HCT116 (cell line): ENCODE results near the gene KIF5C. TPM values are rescaled to one million over a fixed set of nuclear protein-coding genes. Genes with fewer than 3 reads are reported as not detected.

Source experiments
- ATAC-seq: fragments of 200-7000 bp; cut with Tn5 transposase; 2 replicates; pipeline ENCODE4 v1.9.1; 2020; ENCODE audit warnings: mild to moderate bottlenecking, moderate library complexity
- BruUV-seq: library from RNA; stranded (reverse); fragments of 400-500 nt; replicated peaks from 2 replicates; lab custom pipeline; 2021; lab: Mats Ljungman, UMichigan
- CTCF ChIA-PET: fragments of 300-600 bp; sonication (Branson Sonifier 250); formaldehyde crosslinking; loops from one replicate; lab custom pipeline; 2021; ENCODE audit warnings: antibody characterized with exemption; lab: Charles Lee
- POLR2A ChIA-PET: fragments of 300-600, 350-600 bp; sonication (Branson Sonifier 250); formaldehyde crosslinking; loops from one replicate; lab custom pipeline; 2021; ENCODE audit warnings: antibody characterized with exemption; lab: Charles Lee
- RAD21 ChIA-PET, 2 experiments: fragments of 300-600 bp; sonication (Branson Sonifier 250); formaldehyde crosslinking; loops; one replicate each; lab custom pipeline; 2023; ENCODE audit warnings: low total read pairs in 2 of 2; ENCODE audit not compliant: uncharacterized antibody in 2 of 2, unreplicated experiment in 2 of 2, low non-redundant PET in 1 of 2; lab: Charles Lee
- DNase-seq: peaks from one replicate; pipeline ENCODE4 v3.0.0-alpha.2; 2010; ENCODE audit warnings: low read depth, low spot score
- H2AFZ ChIP-seq: fragments of 200-600 bp; shearing (Covaris generic), sonication (generic); 2 replicates; pipeline ENCODE4 v1.6.1; 2017; ENCODE audit warnings: low read depth, mixed run types, mixed read lengths, antibody characterized with exemption, low read length; ENCODE audit not compliant: poor library complexity, severe bottlenecking
- H3K27ac ChIP-seq: 2 replicates; pipeline ENCODE4 v1.5.1; 2012; ENCODE audit warnings: low read depth, low read length
- H3K27me3 ChIP-seq: fragments of 200-600 bp; sonication (generic); 2 replicates; pipeline ENCODE4 v1.6.1; 2016; ENCODE audit warnings: mixed run types, low read length, mixed read lengths; ENCODE audit not compliant: insufficient read depth
- H3K36me3 ChIP-seq, 2 experiments: fragments of 200-500 bp in 1 of 2; fragments of 200-600 bp in 1 of 2; sonication (Bioruptor generic) in 1 of 2; sonication (generic) in 1 of 2; 2 replicates each; pipeline versions ENCODE4 v1.5.1 to v1.6.1; 2014 to 2016; ENCODE audit warnings: low read length in 2 of 2, inconsistent platforms in 1 of 2, mixed read lengths in 1 of 2, mixed run types in 1 of 2; ENCODE audit not compliant: insufficient read depth in 2 of 2, control insufficient read depth in 1 of 2
- H3K4me1 ChIP-seq, 2 experiments: fragments of 200-600 bp in 1 of 2; sonication (generic) in 1 of 2; 2 replicates each; pipeline versions ENCODE4 v1.5.1 to v1.6.1; 2012 to 2017; ENCODE audit warnings: low read length in 2 of 2, inconsistent platforms in 1 of 2, mild to moderate bottlenecking in 1 of 2, mixed read lengths in 1 of 2, mixed run types in 1 of 2, moderate library complexity in 1 of 2; ENCODE audit not compliant: insufficient read depth in 2 of 2, control insufficient read depth in 1 of 2
- H3K4me2 ChIP-seq: fragments of 200-600 bp; sonication (generic); 2 replicates; pipeline ENCODE4 v1.6.1; 2017; ENCODE audit warnings: mixed run types, low read length, mixed read lengths
- H3K4me3 ChIP-seq, 2 experiments: fragments of 200-600 bp in 1 of 2; sonication (generic) in 1 of 2; replicated peaks in 1 of 2; 2 replicates each; pipeline ENCODE4 v1.5.1; 2011 to 2016; ENCODE audit warnings: low read length in 2 of 2, control low read depth in 1 of 2, low read depth in 1 of 2, mild to moderate bottlenecking in 1 of 2, mixed read lengths in 1 of 2, mixed run types in 1 of 2
- H3K79me2 ChIP-seq: fragments of 200-600 bp; sonication (generic); 2 replicates; pipeline ENCODE4 v1.6.1; 2017; ENCODE audit warnings: mild to moderate bottlenecking, mixed run types, low read length, moderate library complexity, mixed read lengths; ENCODE audit not compliant: insufficient read depth
- H3K9ac ChIP-seq: fragments of 200-600 bp; sonication (generic); 2 replicates; pipeline ENCODE4 v1.6.1; 2016; ENCODE audit warnings: low read length, mixed read lengths
- H3K9me2 ChIP-seq: fragments of 200-600 bp; sonication (generic), shearing (Covaris generic); 2 replicates; pipeline ENCODE4 v1.6.1; 2017; ENCODE audit warnings: mixed run types, mild to moderate bottlenecking, moderate library complexity; ENCODE audit not compliant: insufficient read depth
- H3K9me3 ChIP-seq, 2 experiments: fragments of 200-500 bp in 1 of 2; fragments of 200-600 bp in 1 of 2; sonication (Bioruptor generic) in 1 of 2; sonication (generic) in 1 of 2; 2 replicates each; pipeline ENCODE4 v1.6.1; 2014 to 2017; ENCODE audit warnings: low read length in 2 of 2, mixed read lengths in 2 of 2, inconsistent platforms in 1 of 2, low read depth in 1 of 2, mild to moderate bottlenecking in 1 of 2, mixed run types in 1 of 2, moderate library complexity in 1 of 2; ENCODE audit not compliant: control insufficient read depth in 1 of 2, insufficient read depth in 1 of 2
- H4K20me1 ChIP-seq: fragments of 200-600 bp; sonication (generic), shearing (Covaris generic); 2 replicates; pipeline ENCODE4 v1.6.1; 2017; ENCODE audit warnings: mixed run types, mild to moderate bottlenecking, moderate library complexity; ENCODE audit not compliant: insufficient read depth
- CBX3 ChIP-seq: IDR thresholded peaks from 2 replicates; pipeline ENCODE4 v1.6.1; 2012; ENCODE audit warnings: low read depth
- CEBPB ChIP-seq: IDR thresholded peaks from 2 replicates; pipeline ENCODE4 v1.6.1; 2012; ENCODE audit warnings: low read depth
- EGR1 ChIP-seq: IDR thresholded peaks from 2 replicates; pipeline ENCODE4 v1.6.1; 2012; ENCODE audit warnings: low read depth
- ELF1 ChIP-seq: IDR thresholded peaks from 2 replicates; pipeline ENCODE4 v1.6.1; 2012; ENCODE audit warnings: low read depth, borderline replicate concordance
- EZH2 ChIP-seq: fragments of 200-600 bp; sonication (generic); IDR thresholded peaks from 2 replicates; pipeline ENCODE4 v1.6.1; 2017; ENCODE audit warnings: antibody characterized with exemption, mixed run types
- EZH2phosphoT487 ChIP-seq: fragments of 200-600 bp; IDR thresholded peaks from 2 replicates; pipeline ENCODE4 v1.6.1; 2018; ENCODE audit warnings: antibody characterized with exemption, borderline replicate concordance
- JUND ChIP-seq: IDR thresholded peaks from 2 replicates; pipeline ENCODE4 v1.6.1; 2012
- POLR2A ChIP-seq: IDR thresholded peaks from 2 replicates; pipeline ENCODE4 v1.7.0; 2011; ENCODE audit warnings: borderline replicate concordance; ENCODE audit not compliant: insufficient read depth, insufficient read length; ENCODE audit errors: extremely low read depth
- SP1 ChIP-seq: IDR thresholded peaks from 2 replicates; pipeline ENCODE4 v1.6.1; 2012; ENCODE audit warnings: low read depth
- SRF ChIP-seq: IDR thresholded peaks from 2 replicates; pipeline ENCODE4 v1.6.1; 2012; ENCODE audit warnings: low read depth
- TCF7L2 ChIP-seq: IDR thresholded peaks from 2 replicates; pipeline ENCODE4 v1.7.0; 2011; ENCODE audit warnings: borderline replicate concordance, inconsistent platforms; ENCODE audit not compliant: insufficient read depth, insufficient read length; ENCODE audit errors: extremely low read depth
- YY1 ChIP-seq: IDR thresholded peaks from 2 replicates; pipeline ENCODE4 v1.6.1; 2011; ENCODE audit warnings: low read length, low read depth, moderate library complexity, mild to moderate bottlenecking; ENCODE audit not compliant: insufficient replicate concordance; ENCODE audit errors: extremely low read depth
- intact Hi-C: fragments of 100-400 bp; cut with micrococcal nuclease; formaldehyde crosslinking; loops from 2 replicates; pipeline ENCODE4 v1.10.0; 2022
- total RNA-seq: library from RNA; stranded (reverse); gene quantifications from one replicate; pipeline ENCODE4 v1.2.1, GENCODE V29; 2021; ENCODE audit not compliant: unreplicated experiment
- TF ChIP-seq, protein P1 (sequence below), 3 experiments: fragments of 200-600 bp in 1 of 3; sonication (generic) in 1 of 3; IDR thresholded peaks in 2 of 3; conservative IDR thresholded peaks in 1 of 3; 2 replicates each; pipeline ENCODE4 v1.5.1; 2012 to 2017; ENCODE audit warnings: low read depth in 2 of 3, low read length in 2 of 3, antibody characterized with exemption in 1 of 3, borderline replicate concordance in 1 of 3, control low read depth in 1 of 3, mild to moderate bottlenecking in 1 of 3, mixed read lengths in 1 of 3, mixed run types in 1 of 3, moderate library complexity in 1 of 3; ENCODE audit not compliant: insufficient read depth in 1 of 3
- TF ChIP-seq, protein P2 (sequence below): IDR thresholded peaks from 2 replicates; pipeline ENCODE4 v1.6.1; 2012; ENCODE audit warnings: low read depth
- TF ChIP-seq, protein P3 (sequence below): IDR thresholded peaks from 2 replicates; pipeline ENCODE4 v1.6.1; 2012
- TF ChIP-seq, protein P4 (sequence below): IDR thresholded peaks from 2 replicates; pipeline ENCODE4 v1.6.1; 2011; ENCODE audit warnings: mild to moderate bottlenecking, low read length, moderate library complexity; ENCODE audit not compliant: insufficient replicate concordance; ENCODE audit errors: extremely low read depth

The KIF5C gene
- total RNA-seq, 1 experiment from 2014 or later: 6.5 TPM

DNA sequence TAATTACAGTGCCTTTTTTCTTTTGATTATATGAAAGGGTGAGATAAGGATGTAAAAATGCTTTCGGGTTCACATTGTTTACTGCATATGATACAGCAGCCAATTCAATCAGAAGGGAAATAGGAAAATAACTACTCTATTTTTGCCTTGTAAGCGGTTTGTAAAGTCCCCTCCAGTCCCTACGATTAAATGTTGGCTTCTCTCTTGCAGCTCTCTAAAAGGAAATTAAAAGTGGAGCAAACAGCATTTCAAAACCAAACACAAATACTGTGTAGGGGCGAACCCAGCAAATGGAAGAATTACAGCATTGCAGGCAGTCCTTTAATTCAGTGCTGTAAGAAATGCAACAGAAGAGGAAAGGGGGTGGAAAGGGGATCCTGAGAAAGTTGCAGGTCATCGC, 182.4 kb downstream of the KIF5C start (continued):
- TF ChIP-seq, protein P1, sequence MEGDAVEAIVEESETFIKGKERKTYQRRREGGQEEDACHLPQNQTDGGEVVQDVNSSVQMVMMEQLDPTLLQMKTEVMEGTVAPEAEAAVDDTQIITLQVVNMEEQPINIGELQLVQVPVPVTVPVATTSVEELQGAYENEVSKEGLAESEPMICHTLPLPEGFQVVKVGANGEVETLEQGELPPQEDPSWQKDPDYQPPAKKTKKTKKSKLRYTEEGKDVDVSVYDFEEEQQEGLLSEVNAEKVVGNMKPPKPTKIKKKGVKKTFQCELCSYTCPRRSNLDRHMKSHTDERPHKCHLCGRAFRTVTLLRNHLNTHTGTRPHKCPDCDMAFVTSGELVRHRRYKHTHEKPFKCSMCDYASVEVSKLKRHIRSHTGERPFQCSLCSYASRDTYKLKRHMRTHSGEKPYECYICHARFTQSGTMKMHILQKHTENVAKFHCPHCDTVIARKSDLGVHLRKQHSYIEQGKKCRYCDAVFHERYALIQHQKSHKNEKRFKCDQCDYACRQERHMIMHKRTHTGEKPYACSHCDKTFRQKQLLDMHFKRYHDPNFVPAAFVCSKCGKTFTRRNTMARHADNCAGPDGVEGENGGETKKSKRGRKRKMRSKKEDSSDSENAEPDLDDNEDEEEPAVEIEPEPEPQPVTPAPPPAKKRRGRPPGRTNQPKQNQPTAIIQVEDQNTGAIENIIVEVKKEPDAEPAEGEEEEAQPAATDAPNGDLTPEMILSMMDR (IDR thresholded peaks at IDR 0.05 in 2 of 3, conservative IDR thresholded peaks at IDR 0.05 in 1 of 3; ENCODE audit: borderline replicate concordance in 1 of 3, insufficient read depth in 1 of 3, low read depth in 2 of 3, low read length in 2 of 3): no peak
- TF ChIP-seq, protein P2, sequence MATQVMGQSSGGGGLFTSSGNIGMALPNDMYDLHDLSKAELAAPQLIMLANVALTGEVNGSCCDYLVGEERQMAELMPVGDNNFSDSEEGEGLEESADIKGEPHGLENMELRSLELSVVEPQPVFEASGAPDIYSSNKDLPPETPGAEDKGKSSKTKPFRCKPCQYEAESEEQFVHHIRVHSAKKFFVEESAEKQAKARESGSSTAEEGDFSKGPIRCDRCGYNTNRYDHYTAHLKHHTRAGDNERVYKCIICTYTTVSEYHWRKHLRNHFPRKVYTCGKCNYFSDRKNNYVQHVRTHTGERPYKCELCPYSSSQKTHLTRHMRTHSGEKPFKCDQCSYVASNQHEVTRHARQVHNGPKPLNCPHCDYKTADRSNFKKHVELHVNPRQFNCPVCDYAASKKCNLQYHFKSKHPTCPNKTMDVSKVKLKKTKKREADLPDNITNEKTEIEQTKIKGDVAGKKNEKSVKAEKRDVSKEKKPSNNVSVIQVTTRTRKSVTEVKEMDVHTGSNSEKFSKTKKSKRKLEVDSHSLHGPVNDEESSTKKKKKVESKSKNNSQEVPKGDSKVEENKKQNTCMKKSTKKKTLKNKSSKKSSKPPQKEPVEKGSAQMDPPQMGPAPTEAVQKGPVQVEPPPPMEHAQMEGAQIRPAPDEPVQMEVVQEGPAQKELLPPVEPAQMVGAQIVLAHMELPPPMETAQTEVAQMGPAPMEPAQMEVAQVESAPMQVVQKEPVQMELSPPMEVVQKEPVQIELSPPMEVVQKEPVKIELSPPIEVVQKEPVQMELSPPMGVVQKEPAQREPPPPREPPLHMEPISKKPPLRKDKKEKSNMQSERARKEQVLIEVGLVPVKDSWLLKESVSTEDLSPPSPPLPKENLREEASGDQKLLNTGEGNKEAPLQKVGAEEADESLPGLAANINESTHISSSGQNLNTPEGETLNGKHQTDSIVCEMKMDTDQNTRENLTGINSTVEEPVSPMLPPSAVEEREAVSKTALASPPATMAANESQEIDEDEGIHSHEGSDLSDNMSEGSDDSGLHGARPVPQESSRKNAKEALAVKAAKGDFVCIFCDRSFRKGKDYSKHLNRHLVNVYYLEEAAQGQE: no peak
- TF ChIP-seq SRF: no peak

DNA sequence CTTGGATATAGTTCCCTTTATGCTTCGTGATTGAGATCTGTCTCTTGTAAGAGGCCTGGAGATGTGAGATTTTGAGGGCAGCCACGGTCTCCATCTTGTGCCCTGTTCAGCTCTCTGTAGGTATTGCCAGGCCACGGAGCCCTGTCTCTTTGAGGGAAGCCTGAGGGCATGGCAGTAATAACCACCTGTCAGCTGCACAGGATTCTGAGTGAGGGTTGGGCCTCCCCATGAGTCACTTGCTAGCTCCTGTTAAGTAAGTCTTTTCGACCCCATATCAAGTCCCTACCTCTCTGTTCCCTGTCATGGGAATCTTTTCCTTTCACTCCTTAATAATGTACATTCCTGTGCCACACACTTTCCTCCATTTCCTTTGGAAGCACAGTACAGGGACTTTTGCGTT, 183.9 kb downstream of the KIF5C start:
- H2AFZ ChIP-seq: no peak overlapping the region
- no TSS peak for BruUV-seq

More for the DNA sequence above, 183.9 kb downstream of the KIF5C start:
- Histone ChIP-seq H3K4me2 (no peak overlapping the region), H3K9me3 (no peaks in the 10 kb centered on the region), H4K20me1 (no peaks in the 10 kb centered on the region), H3K27me3 (no peaks in the 10 kb centered on the region), H3K9ac (no peak overlapping the region), H3K27ac (no peak overlapping the region), H3K36me3 (no peaks in the 10 kb centered on the region), H3K79me2 (no peaks in the 10 kb centered on the region), H3K4me3 (no peak overlapping the region), H3K9me2 (no peaks in the 10 kb centered on the region), H3K4me1 (no peaks in the 10 kb centered on the region)
- ChIA-PET RAD21 (no interaction called here), POLR2A (no interaction called here), CTCF (no interaction called here)
- TF ChIP-seq JUND: no peak
- TF ChIP-seq SP1: no peak
- no peak for TF ChIP-seq TCF7L2
- TF ChIP-seq ELF1: no peak
- TF ChIP-seq, protein P3, sequence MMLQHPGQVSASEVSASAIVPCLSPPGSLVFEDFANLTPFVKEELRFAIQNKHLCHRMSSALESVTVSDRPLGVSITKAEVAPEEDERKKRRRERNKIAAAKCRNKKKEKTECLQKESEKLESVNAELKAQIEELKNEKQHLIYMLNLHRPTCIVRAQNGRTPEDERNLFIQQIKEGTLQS: no peak
- no peak for TF ChIP-seq YY1
- no peak for TF ChIP-seq EGR1
- no peak for TF ChIP-seq CBX3
- TF ChIP-seq EZH2phosphoT487: no peak
- TF ChIP-seq EZH2: no peak
- TF ChIP-seq, protein P4, sequence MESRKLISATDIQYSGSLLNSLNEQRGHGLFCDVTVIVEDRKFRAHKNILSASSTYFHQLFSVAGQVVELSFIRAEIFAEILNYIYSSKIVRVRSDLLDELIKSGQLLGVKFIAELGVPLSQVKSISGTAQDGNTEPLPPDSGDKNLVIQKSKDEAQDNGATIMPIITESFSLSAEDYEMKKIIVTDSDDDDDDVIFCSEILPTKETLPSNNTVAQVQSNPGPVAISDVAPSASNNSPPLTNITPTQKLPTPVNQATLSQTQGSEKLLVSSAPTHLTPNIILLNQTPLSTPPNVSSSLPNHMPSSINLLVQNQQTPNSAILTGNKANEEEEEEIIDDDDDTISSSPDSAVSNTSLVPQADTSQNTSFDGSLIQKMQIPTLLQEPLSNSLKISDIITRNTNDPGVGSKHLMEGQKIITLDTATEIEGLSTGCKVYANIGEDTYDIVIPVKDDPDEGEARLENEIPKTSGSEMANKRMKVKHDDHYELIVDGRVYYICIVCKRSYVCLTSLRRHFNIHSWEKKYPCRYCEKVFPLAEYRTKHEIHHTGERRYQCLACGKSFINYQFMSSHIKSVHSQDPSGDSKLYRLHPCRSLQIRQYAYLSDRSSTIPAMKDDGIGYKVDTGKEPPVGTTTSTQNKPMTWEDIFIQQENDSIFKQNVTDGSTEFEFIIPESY: no peak
- no peak for TF ChIP-seq POLR2A
- TF ChIP-seq CEBPB: no peak
- no peak for TF ChIP-seq SRF
- ATAC-seq (no peak), DNase-seq (no peak)
- intact Hi-C loops: no loop called here
